ENCODE measurements around the gene C1orf198.

Gene C1orf198

DNA sequence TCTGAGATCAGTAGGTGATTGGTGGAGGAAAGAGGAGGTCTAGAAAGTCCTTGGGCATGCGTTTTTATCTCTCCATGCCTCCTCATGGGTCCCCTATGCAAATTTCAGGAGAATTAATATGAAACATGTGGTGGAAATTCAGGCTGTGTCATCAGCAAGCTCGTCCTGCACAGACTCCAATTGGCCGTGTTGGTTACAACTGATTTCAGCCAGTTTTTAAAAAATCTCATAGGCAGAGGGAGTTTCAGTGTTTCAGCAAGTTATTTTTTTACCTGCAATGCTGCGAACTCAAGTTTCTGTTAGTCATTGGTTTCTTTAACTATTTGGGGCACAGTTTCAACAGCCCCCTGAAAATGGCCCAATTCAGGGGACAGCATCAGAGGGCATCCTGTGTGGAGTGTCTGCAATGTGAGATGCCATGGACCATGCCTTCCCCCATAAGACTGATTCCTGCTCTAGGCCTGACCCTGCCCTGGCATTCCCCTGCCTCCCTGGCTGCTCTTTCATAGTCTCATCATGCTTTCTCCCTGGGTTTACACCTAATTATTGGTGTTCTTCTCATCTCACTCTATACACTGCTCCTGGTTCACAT, 59.9 kb downstream of the C1orf198 start:
- DNase-seq (ENCODE audit: low read depth), result no peak

DNA sequence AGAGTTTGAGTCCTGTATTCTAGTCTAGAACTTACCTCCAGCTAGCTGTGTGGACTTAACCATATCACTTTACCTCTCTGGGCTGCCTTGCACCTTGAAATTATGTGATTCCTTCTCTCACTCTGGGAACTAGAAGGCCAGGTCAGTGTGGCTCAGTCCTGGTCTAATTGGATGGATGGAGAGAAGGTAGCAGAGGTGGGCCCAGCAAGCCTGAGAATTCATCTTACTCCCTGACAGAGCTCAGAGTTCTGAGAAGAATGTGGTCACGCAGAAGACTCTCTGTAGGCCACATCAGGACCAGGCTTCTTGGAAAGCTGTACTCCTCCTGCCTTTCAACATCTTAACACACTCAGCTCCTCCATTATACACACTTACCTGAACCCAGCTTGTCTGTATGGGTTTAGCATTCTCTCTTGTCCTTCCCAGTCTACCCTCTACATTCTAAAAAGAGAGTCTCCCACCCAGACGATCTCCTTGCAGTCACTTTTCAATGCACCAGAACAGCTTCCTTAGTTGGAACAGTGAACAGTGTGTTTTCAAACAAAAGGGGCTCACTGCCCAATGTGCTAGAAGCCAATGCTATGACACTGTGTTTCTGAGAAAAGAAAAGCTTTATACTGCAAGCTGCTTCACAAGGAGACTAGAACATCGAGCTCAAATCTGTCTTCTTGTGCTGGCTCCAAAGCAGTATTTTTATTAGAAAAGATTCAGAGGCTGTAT, 60.6 kb downstream of the C1orf198 start:
- no peak for DNase-seq (ENCODE audit: low read depth)

DNA sequence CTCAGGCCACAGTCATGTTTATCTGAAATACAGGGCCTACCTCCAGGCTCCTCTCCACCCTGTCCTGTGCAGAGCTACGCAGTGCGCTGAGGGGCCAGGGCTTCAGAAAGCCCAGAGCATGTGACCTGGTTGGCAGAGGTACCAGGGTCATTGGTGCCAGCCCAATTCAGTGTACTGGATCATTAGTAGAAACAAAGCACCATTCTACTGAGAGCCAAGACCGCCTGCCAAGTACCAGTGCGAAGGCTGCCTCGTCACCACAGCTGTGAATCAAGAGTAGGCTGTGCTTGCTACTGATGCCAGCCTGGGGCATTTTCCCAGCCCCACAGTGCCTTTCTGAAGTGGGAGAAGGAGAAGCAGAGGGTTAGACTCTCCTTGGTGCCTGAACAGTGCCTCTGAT, 61.3 kb downstream of the C1orf198 start:
- no peak for DNase-seq (ENCODE audit: low read depth)

DNA sequence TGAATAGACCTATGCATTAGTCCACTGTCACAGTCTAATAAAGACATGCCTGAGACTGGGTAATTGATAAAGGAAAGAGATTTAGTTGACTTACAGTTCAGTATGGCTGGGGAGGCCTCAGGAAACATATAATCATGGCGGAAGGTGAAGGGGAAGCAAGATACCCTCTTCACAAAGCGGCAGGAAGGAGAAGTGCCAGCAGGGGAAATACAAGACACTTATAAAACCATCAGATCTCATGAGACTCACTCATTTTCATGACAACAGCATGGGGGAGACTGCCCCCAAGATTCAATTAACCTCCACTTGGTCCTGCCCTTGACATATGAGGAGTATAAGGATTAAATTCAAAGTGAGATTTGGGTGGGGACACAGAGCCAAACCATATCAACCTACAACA, 61.8 kb downstream of the C1orf198 start:
- no peak for DNase-seq (ENCODE audit: low read depth)

DNA sequence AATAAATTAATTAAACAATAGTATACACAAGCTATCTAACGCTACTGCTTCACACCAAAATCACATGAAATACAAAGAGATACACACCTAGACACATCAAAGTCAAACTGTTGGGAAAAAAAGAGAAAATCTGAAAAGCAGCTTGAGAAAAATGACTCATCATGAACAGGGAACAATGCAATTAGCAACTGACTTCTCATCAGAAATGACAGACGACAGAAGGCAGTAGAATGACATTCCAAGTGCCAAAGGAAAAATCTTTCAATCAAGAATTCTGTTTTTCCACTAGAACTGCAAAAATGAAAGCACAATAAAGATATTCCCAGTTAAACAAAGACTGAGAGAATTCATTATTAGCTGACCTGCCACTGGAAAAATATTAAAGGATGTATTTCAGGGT, 63.9 kb downstream of the C1orf198 start:
- no peak for DNase-seq (ENCODE audit: low read depth)

DNA sequence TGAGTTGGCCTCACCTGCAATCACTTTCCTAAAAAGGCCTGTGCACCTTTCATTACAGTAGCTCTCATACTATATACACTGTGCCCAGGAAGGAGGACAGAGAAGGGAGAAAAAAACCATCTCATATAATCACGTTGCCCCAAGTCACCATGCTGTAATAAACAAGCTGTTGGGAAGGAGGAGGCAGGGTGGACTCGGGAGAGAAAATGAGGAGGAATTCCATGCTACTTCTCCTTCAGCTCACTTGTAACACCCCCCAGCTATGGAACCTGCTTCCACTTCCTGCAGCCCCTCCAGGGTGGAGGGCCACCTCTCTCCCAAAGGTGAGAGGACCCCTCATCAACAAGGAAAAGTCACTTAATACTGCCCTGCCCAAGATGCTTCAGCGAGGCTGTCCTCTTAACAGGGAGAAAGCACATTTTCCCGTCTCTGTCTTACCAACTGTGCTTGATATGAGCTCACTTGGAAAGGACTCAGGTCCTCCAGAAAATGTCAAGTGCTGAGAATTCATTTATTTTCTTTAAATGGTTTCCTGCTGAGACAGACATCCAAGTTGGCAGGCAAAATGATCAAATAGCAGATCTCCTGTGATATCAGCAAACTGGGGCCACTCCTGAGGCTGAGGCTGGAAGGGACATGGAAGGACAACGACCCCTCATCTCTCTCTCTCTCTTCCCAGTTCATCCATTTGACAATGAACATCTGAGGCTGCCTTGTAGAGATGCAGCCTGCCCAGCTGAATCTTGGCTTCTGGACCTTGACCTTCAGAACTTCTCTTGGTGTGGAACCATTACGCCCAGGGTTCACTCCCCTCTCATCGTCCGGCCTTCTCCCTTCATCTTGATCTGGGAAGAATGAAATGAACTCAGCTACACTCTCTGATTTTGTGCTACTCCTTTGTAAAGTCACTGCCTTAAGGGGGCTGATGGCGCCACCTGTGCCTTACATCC, 67.2 kb downstream of the C1orf198 start:
- no peak for DNase-seq (ENCODE audit: low read depth)

DNA sequence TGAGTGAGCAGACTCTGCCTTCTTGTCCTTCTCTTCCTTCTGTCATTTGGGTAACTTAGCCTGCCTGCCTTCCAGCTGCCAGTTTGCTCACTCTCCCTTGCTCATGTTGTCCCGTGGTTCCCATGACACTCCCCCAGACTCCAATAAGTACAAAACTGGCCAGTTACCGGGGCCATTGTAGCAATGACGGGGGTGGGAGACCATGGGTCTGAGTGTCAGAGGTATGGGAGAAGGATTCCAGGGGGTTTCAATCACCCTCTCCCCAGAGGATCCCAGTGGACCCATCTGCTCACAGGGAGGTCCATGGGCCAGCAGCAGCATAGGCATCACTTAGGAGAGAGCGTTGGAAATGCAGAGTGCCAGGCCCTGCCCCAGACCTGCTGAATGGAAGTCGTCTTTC, 69.8 kb downstream of the C1orf198 start:
- no peak for DNase-seq (ENCODE audit: low read depth)

DNA sequence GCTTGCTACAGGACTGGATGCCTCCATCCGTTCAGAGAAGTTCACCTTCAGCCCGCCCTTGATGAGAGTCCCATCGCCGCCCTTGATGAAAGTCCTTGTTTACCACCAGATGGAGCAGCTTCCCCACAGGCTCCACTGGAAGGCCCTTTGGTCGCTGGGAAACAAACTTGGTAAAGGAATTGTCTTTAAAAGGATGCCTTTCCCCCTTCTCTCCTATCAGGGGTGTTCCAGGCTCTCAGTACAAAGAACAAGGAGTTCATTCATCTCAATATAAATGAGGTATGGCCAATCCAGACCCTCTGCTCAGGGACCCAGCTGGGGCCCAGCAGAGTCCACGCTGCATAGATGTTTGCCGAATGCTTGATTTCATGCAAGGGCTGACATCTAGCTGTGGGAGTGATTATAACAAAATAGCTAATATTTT, 70.4 kb downstream of the C1orf198 start:
- peak; percentile 76 for DNase-seq (ENCODE audit: low read depth)

DNA sequence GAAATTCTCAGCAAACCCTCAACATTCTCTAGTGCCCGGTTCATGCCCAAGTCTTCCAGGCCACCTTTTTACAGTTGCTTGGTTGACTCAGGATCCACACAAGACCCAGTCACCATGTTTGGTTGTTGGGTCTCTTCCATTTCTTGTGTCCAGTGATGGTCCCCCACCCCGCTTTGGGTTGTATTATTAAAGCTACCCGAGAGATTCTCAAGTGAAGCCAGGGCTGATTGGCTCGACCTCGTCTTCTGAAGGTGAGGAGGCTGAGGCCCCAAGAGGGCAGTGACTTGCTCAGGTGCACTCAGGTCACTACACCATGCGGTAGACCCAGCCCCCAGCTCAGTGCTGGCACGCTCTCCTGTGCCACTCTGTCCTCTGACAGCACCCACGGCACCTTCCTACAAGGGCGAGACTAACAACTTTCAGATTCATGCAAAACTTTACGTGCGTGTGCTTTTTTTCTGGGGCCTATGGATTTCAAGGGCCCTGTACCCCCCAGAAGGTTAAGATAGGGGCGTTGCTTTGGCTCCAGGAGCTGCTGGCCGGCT, 70.9 kb downstream of the C1orf198 start:
- DNase-seq (ENCODE audit: low read depth), result no peak

DNA sequence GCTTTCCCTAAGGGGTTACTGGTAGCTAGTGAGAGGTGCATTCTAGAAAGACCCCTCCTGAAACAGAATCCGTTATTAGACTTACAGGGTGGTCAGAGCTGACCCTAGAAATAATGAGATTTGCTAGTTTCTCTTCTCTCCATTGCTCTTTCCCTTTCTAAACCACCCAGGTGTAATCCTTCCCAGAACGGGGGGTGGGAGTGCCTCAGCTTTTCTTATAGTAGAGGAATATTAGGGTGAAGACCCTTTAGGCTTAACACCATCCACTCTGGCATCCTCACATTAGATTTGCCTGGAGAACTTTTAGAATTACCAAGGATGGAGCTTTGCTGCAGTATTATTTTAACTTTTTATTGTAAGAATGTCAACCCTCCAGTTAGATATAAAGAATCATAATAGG, 71.7 kb downstream of the C1orf198 start:
- no peak for DNase-seq (ENCODE audit: low read depth)

DNA sequence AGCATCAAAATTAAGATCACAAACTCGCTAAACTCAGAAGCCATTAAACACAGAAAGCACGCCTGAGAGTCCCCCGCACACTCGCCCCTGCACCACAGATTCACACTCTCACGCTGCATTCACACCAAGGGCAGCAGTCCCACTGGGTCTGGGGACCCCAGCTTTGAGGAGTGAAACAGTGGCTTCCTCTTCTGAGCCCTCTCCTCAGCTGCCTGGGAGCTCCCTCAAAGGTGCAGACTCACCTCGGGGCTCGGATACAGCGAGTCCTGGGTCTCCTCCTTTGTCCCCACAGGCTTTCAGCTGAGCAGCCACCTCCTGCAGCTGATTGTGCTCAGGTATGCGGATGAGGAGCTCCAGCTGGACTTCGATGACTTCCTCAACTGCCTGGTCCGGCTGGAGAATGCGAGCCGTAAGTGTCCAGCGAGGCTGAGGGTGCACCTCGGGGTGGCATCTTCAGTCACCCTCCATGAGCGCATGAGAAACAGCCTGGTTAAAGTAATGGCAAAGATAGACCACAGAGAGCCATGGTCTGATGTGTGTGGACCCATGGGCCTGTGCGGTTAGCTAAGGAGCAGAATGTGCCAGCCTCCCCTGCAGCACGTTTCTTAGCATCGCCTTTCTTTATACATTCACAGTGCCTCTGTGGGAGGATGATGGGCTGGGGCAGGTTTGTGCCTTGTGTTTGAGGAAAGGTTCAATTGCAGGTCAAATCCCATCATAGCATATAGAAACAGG, 73.3 kb downstream of the C1orf198 start:
- DNase-seq (ENCODE audit: low read depth), result no peak

DNA sequence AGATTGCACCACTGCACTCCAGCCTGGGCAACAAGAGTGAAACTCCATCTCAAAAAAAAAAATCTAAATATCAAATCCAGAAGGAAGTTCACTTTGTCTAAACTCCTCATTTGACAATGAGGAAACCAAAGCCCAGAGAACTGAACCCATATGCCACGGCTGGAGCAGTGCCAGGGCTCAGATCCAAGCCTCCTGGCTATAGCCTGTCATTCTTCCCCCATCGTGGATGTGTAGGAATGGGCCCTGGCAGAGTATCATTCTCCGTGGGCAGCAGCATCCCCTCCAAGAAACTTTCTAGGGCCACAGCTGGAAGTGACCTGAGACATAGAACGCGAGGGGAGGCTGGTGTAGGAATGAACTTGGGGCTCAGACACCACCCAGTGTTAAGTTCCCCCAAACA, 73.9 kb downstream of the C1orf198 start:
- DNase-seq (ENCODE audit: low read depth), result no peak

DNA sequence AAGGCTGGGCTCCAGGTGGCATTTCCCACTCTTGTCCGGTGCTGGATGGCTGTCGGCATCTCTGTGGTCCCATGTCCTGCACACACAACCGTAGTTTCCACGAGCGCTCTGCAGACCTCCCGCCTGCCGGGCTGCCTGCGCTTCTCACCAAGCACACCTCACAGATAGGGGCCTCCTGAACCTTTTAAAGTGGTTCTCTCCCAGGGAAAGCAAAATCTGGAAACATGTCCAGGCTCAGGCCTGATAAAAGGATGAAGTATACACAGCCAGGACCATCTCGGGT, 74.9 kb downstream of the C1orf198 start:
- no peak for DNase-seq (ENCODE audit: low read depth)

DNA sequence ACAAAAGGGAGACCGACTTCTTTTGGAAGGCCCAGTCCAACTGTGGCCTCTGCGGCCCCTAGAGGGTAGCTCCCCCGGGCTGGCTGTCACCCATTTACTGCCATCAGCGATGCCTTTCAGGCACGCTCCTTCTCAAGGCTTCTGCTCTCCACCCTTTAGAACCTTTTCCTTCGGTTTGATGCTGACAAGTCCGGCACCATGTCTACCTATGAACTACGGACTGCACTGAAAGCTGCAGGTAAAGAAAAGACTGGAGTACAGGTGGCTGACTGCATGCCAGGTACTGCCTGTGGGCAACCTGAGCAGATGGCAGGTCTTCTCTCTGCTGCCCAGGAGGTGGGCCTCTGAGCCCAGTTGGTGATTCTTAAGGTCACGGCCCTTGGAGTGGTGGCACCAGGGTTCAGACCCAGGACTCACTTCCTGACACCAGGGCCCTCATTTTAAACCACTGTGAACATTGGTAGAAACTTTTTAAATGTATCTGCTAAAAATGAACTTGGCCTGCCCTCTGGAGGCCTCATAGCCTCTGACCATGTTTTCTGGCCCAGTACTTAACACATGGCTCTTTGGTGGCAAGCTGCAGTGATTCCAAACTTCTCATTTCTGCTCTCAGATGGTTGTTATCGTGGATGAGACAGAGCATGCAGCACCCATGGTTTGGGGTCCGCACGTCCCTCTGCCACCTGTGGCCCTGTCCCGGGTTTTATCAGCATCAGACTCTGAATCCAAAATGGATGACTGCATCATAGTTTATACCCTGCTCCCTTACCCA, 75.4 kb downstream of the C1orf198 start:
- peak; percentile 17 for DNase-seq (ENCODE audit: low read depth)

DNA sequence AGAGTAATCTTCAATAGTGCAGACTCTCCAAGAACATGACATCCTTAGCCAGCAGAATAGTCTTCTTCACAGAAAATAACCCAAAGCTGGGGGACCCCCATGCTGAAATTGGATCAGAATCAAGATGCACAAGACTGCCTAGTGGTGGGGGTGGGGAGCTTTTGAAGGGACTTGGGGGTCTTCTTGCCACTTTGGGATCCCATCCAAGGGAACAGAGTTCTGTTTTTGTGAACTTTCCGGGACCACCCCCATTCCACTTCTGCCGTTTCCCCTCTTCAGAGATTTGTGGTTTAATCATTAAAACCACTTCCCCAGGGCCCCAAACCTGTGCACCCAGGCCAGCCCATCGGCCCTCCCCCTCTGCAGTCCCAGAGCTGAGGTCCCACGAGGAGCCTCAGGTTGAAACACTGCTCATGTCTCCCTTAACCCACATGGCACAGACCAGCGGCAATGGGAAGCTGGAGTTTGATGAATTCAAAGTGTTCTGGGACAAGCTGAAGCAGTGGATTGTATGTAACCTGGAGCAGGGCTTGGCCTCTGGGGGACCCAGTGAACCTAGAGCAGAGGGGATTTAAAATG, 76.2 kb downstream of the C1orf198 start:
- no peak for DNase-seq (ENCODE audit: low read depth)

DNA sequence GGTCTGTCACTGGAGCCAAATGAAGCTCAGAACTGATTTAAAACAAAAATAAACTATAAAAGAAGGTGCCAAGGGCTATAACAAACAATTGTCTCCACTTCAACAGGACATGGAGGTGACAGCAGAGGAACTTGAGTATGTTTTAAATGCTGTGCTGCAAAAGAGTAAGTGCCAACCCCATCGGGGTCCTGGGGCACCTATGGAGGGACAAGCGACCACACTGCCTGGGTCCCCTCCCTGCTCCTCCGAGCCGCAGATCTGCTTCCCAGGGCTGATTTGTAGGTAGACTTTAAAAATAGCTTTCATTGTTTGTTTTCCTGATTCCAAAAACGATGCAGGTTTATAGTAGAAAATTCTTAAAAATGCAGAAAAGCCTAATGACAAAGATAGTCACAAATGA, 78.3 kb downstream of the C1orf198 start:
- DNase-seq (ENCODE audit: low read depth), result no peak

DNA sequence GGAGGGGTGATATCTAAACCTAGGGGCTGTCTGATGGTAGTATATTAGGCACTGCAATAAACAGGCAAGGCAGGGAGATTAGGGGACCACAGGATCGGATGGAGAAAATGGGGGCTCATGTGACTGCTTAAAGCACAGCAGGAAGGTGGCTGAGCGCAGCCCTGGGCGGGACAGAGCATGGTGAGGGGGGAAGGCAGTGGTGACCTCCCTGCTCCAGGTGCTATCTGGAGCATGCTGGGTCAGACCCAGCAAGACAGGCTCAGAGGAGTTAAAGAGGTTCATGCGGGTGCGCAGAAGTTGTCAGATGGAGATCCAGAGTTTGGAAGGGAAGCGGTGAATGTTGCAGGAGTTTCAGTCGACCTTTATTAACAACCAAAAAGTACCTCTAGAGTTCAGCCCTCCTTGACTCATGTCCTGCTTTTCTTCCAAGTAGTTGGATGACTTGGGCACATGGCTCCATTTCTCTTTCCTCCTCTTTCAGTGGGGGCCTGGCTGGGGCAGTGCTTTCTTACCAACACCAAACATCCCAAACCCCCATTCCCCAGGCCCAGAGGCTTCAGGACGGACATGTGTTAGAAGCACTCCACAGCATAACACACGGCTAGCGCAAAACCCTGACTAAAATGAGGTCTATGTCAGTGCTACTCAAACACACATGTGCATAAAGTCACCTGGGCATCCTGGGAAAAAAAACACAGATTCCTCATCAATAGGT, 79.6 kb downstream of the C1orf198 start:
- no peak for DNase-seq (ENCODE audit: low read depth)

DNA sequence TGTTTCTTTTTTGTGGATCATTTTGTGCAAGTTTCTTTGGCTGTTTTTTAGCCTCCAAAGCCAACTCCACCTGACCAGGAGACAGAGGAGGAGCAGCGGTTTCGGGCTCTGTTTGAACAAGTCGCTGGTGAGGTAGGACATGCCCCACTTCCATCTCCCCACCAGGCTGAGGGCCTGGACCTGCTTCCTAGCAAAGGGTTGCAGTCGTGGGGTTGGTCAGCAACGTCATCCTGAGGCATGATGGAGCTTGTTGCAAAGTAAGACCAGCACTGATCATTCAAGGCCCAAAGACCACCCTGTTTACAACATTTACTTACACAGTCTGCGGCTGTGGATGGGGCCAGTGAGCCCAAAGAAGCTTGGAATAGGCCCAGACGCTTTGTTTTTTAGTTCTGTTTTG, 80.8 kb downstream of the C1orf198 start:
- no peak for DNase-seq (ENCODE audit: low read depth)

All from iris pigment epithelial cell (primary cell).